Measurements from ENCODE around the gene COQ9. TPM values are rescaled to one million over a fixed set of nuclear protein-coding genes. Genes with fewer than 3 reads are reported as not detected.

COQ9 gene
- polyA plus RNA-seq, 1 experiment = 69.5 TPM

- TF ChIP-seq CTCF (IDR thresholded peaks at IDR 0.05; ENCODE audit: insufficient read depth, low read depth, low read length) = no peak
- Histone ChIP-seq H3K4me3 (ENCODE audit: low read depth, low read length) (no peak overlapping the region), H3K27me3 (ENCODE audit: control insufficient read depth, insufficient read depth, low read length) (peaks cover 26% of the 10 kb centered on the region), H3K36me3 (ENCODE audit: control insufficient read depth, insufficient read depth, low read length) (no peaks in the 10 kb centered on the region)
- ChIA-PET POLR2A (no interaction called here), CTCF (interaction anchor here (1.0 to 2.0 kb wide), 2 partner anchors 15 to 18 kb away, joined by 3 to 6 read pairs; no protein-coding TSS in a partner anchor)
- no peak for DNase-seq (ENCODE audit: low read depth)
Measured at GRCh38 chr16:57502048-57502775, 54.9 kb downstream of the COQ9 start.

- Histone ChIP-seq H3K4me3 (ENCODE audit: low read depth, low read length) (no peak overlapping the region), H3K27me3 (ENCODE audit: control insufficient read depth, insufficient read depth, low read length) (peaks cover 23% of the 10 kb centered on the region), H3K36me3 (ENCODE audit: control insufficient read depth, insufficient read depth, low read length) (no peaks in the 10 kb centered on the region)
- CTCF ChIA-PET = interaction anchor here (0.5 to 2.0 kb wide), 2 partner anchors 17 to 388 kb away, joined by 3 to 6 read pairs; no protein-coding TSS in a partner anchor
- TF ChIP-seq CTCF (IDR thresholded peaks at IDR 0.05; ENCODE audit: insufficient read depth, low read depth, low read length) = no peak
- no peak for DNase-seq (ENCODE audit: low read depth)
- POLR2A ChIA-PET = no interaction called here
Measured at GRCh38 chr16:57503366-57503765, 56.1 kb downstream of the COQ9 start.

GRCh38 chr16:57504001-57504400 lies 56.7 kb downstream of the COQ9 start:
- H3K27me3 ChIP-seq (ENCODE audit: control insufficient read depth, insufficient read depth, low read length) = peaks cover 23% of the 10 kb centered on the region
- no peak for DNase-seq (ENCODE audit: low read depth)
- POLR2A ChIA-PET = no interaction called here
- H3K4me3 ChIP-seq (ENCODE audit: low read depth, low read length) = no peak overlapping the region
- CTCF ChIA-PET = interaction anchor here (2.0 kb wide), 1 partner anchor 16 kb away, joined by 6 read pairs; no protein-coding TSS in a partner anchor
- no peak for TF ChIP-seq CTCF (IDR thresholded peaks at IDR 0.05; ENCODE audit: insufficient read depth, low read depth, low read length)
- H3K36me3 ChIP-seq (ENCODE audit: control insufficient read depth, insufficient read depth, low read length) = no peaks in the 10 kb centered on the region

GRCh38 chr16:57504491-57504890 lies 57.2 kb downstream of the COQ9 start:
- ChIA-PET CTCF (interaction anchor here (1.4 kb wide), 1 partner anchor 72 kb away, joined by 3 read pairs; no protein-coding TSS in a partner anchor), POLR2A (no interaction called here)
- Histone ChIP-seq H3K27me3 (ENCODE audit: control insufficient read depth, insufficient read depth, low read length) (peaks cover 20% of the 10 kb centered on the region), H3K4me3 (ENCODE audit: low read depth, low read length) (no peak overlapping the region), H3K36me3 (ENCODE audit: control insufficient read depth, insufficient read depth, low read length) (no peaks in the 10 kb centered on the region)
- no peak for DNase-seq (ENCODE audit: low read depth)
- TF ChIP-seq CTCF (IDR thresholded peaks at IDR 0.05; ENCODE audit: insufficient read depth, low read depth, low read length) = no peak

GRCh38 chr16:57505169-57505568 lies 57.9 kb downstream of the COQ9 start:
- no peaks in the 10 kb centered on the region for H3K36me3 ChIP-seq (ENCODE audit: control insufficient read depth, insufficient read depth, low read length)
- H3K27me3 ChIP-seq (ENCODE audit: control insufficient read depth, insufficient read depth, low read length) = peaks cover 20% of the 10 kb centered on the region
- H3K4me3 ChIP-seq (ENCODE audit: low read depth, low read length) = no peak overlapping the region
- no peak for TF ChIP-seq CTCF (IDR thresholded peaks at IDR 0.05; ENCODE audit: insufficient read depth, low read depth, low read length)
- POLR2A ChIA-PET = no interaction called here
- CTCF ChIA-PET = interaction anchor here (1.1 to 1.4 kb wide), 2 partner anchors 71 to 204 kb away, joined by 3 to 5 read pairs; no protein-coding TSS in a partner anchor
- no peak for DNase-seq (ENCODE audit: low read depth)
